B cell (primary cell): ENCODE measurements around the gene CTIF. TPM values are rescaled to one million over a fixed set of nuclear protein-coding genes. Genes with fewer than 3 reads are reported as not detected.

Source experiments
- ATAC-seq: fragments of 200-7000 bp; cut with Tn5 transposase; one replicate; pipeline ENCODE4 v1.10.0; 2021; ENCODE audit warnings: low read depth, mild to moderate bottlenecking, moderate number of reproducible peaks, moderate library complexity
- CTCF ChIA-PET: fragments of 350-600 bp; sonication (Branson Sonifier 250); formaldehyde crosslinking; loops from one replicate; lab custom pipeline; 2021; ENCODE audit warnings: antibody characterized with exemption, inconsistent platforms; lab: Charles Lee
- POLR2A ChIA-PET: fragments of 350-600 bp; sonication (Branson Sonifier 250); formaldehyde crosslinking; loops from one replicate; lab custom pipeline; 2021; ENCODE audit warnings: antibody characterized with exemption; lab: Charles Lee
- DNase-seq: peaks from one replicate; pipeline ENCODE4 v3.0.0; 2013
- H2AFZ ChIP-seq: 2 replicates; pipeline ENCODE4 v1.6.1; 2012; ENCODE audit warnings: mild to moderate bottlenecking, low read depth, low read length; ENCODE audit not compliant: insufficient read depth, poor library complexity, severe bottlenecking
- H3K27ac ChIP-seq, 2 donors: 1 replicate in 1 of 2; 2 replicates in 1 of 2; pipeline ENCODE4 v1.5.1; 2012 to 2013; ENCODE audit warnings: low read length in 2 of 2, mild to moderate bottlenecking in 2 of 2, moderate library complexity in 1 of 2
- H3K27me3 ChIP-seq, 4 experiments: fragments of 200-600 bp in 1 of 4; sonication (generic) in 1 of 4; replicated peaks in 1 of 4; 1 replicate in 2 of 4; 2 replicates in 2 of 4; pipeline versions ENCODE4 v1.6.1 to v1.7.0; 2013 to 2016; ENCODE audit warnings: low read length in 3 of 4, mild to moderate bottlenecking in 2 of 4, mixed read lengths in 1 of 4, moderate library complexity in 1 of 4; ENCODE audit not compliant: insufficient read depth in 4 of 4, control insufficient read depth in 3 of 4; ENCODE audit errors: control extremely low read depth in 1 of 4
- H3K36me3 ChIP-seq, 2 experiments: replicated peaks in 1 of 2; 1 replicate in 1 of 2; 2 replicates in 1 of 2; pipeline versions ENCODE4 v1.6.1 to v1.7.1; 2013; ENCODE audit warnings: low read length in 1 of 2; ENCODE audit not compliant: insufficient read depth in 2 of 2, control insufficient read depth in 1 of 2; ENCODE audit errors: control extremely low read depth in 1 of 2, extremely low read depth in 1 of 2
- H3K4me1 ChIP-seq, 2 donors: fragments of 200-600 bp in 1 of 2; sonication (generic) in 1 of 2; 1 replicate in 1 of 2; 2 replicates in 1 of 2; pipeline versions ENCODE4 v1.5.1 to v1.6.1; 2013 to 2017; ENCODE audit warnings: low read length in 2 of 2; ENCODE audit not compliant: control insufficient read depth in 2 of 2, insufficient read depth in 2 of 2
- H3K4me2 ChIP-seq: replicated peaks from 2 replicates; pipeline ENCODE3; 2012; ENCODE audit warnings: mild to moderate bottlenecking, low read depth, low read length; ENCODE audit not compliant: poor library complexity, severe bottlenecking
- H3K4me3 ChIP-seq, 5 experiments: fragments of 200-600 bp in 1 of 5; sonication (generic) in 1 of 5; 1 replicate in 3 of 5; 2 replicates in 2 of 5; pipeline versions ENCODE4 v1.5.1 to v1.7.0; 2011 to 2016; ENCODE audit warnings: low read length in 4 of 5, mild to moderate bottlenecking in 4 of 5, low read depth in 2 of 5, control low read depth in 1 of 5, moderate library complexity in 1 of 5; ENCODE audit not compliant: insufficient read depth in 1 of 5; ENCODE audit errors: control extremely low read depth in 1 of 5, extremely low read depth in 1 of 5
- H3K79me2 ChIP-seq: fragments of 200-600 bp; sonication (generic); one replicate; pipeline ENCODE4 v1.6.0; 2016; ENCODE audit warnings: low read length; ENCODE audit not compliant: control insufficient read depth, insufficient read depth
- H3K9ac ChIP-seq: fragments of 200-600 bp; sonication (generic); 2 replicates; pipeline ENCODE4 v1.6.1; 2017; ENCODE audit warnings: mild to moderate bottlenecking, low read length, moderate library complexity
- H3K9me3 ChIP-seq, 3 donors: one replicate each; pipeline versions ENCODE4 v1.6.1 to v1.7.1; 2013; ENCODE audit warnings: low read length in 2 of 3; ENCODE audit not compliant: control insufficient read depth in 2 of 3, insufficient read depth in 1 of 3; ENCODE audit errors: control extremely low read depth in 1 of 3
- H4K20me1 ChIP-seq: 2 replicates; pipeline ENCODE4 v1.6.0; 2012; ENCODE audit warnings: mild to moderate bottlenecking, low read length; ENCODE audit not compliant: insufficient read depth, control insufficient read depth, poor library complexity, severe bottlenecking
- H3K27ac Mint-ChIP-seq: one replicate; pipeline ENCODE4 v1.8.0; 2021; ENCODE audit warnings: mixed read lengths
- H3K27me3 Mint-ChIP-seq: one replicate; pipeline ENCODE4 v1.8.0; 2021; ENCODE audit warnings: mixed read lengths
- H3K4me1 Mint-ChIP-seq: one replicate; pipeline ENCODE4 v1.8.0; 2021; ENCODE audit warnings: mixed read lengths
- H3K4me3 Mint-ChIP-seq: one replicate; pipeline ENCODE4 v1.8.0; 2021; ENCODE audit warnings: mixed read lengths
- H3K9me3 Mint-ChIP-seq: one replicate; pipeline ENCODE4 v1.8.0; 2022; ENCODE audit warnings: mixed read lengths; ENCODE audit not compliant: insufficient read depth
- EZH2 ChIP-seq: IDR thresholded peaks from 2 replicates; pipeline ENCODE4 v1.6.1; 2012; ENCODE audit warnings: borderline replicate concordance, low read depth, mild to moderate bottlenecking, moderate library complexity, low read length; ENCODE audit not compliant: insufficient read depth, poor library complexity, severe bottlenecking
- WGBS: methylation state at CpG from one replicate; pipeline ENCODE4 v1.1.5; 2013; ENCODE audit warnings: missing lambda C conversion rate; ENCODE audit not compliant: insufficient coverage; 5-methylcytosine and 5-hydroxymethylcytosine counted together
- intact Hi-C: fragments of 100-400 bp; cut with micrococcal nuclease; formaldehyde crosslinking; loops from one replicate; pipeline ENCODE4 v1.10.0; 2022
- polyA plus RNA-seq: library from polyadenylated mRNA; depleted of rRNA; stranded (reverse); fragments of >200 nt; gene quantifications from 2 replicates; pipeline ENCODE4 v1.2.3, GENCODE V29; 2012
- total RNA-seq, 2 donors: library from RNA; stranded (reverse); fragments of 120-200 nt in 1 of 2; gene quantifications; 1 replicate in 1 of 2; 2 replicates in 1 of 2; pipeline versions ENCODE4 v1.2.3 to v1.2.4, GENCODE V29; 2013 to 2022
- TF ChIP-seq, protein P1 (sequence below): fragments of 200-600 bp; IDR thresholded peaks from one replicate; pipeline ENCODE4 v1.8.0; 2022; ENCODE audit warnings: antibody characterized with exemption, mild to moderate bottlenecking

CTIF gene
- total and polyA plus RNA-seq, 2 donors (not counting 1 experiment from before 2014, with no cell fraction given): 3.6 to 16.2 TPM

DNA sequence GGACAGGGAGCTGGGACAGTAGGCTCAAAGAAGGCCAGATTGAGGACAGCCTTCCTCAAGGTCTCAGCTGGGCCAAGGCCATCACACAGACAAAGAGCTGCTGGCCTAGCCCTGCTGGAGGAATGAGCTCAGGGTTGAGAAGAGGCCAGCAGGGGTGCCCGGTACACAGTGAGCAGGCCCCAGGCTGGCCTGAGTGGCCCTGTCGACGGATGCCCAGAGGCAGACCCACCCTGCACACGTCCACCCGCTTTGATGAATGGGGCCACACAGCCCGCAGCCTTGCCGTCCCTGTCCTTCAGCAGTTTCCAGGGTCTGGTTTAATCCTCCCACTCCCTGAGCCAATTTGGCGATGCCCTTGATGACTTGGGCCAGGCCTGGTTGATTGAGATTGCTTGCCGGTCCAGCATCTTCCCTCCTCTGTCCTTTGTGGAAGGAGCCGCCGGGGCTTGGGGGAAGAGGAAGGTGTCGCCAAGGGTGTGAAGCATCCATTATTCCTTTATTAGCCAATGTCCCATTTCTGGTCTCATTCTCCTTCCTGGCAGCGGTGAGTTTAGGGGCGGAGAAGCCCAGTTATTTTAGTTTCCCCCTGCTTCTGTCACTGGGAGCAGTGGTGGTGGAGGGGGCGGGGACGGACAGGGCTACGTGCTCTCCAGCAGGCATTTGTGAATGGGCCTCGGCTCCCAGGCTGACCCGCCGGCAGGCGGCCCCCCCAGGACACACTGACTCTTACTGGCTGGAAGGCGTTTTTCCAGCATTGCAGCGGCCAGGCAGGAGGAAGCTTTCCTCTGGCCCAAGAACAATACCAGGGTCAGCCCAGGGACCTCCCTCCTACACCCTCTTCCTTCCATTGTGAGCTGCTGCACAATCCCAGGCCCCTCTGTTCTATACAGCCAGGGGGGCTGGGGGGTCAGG lies 141.8 kb downstream of the CTIF start:
- Mint-ChIP-seq H3K27me3 (no peaks in the 10 kb centered on the region), H3K4me1 (no peaks in the 10 kb centered on the region), H3K27ac (no peak overlapping the region), H3K4me3 (no peak overlapping the region), H3K9me3 (no peaks in the 10 kb centered on the region)
- H3K9me3 ChIP-seq: no peaks in the 10 kb centered on the region
- intact Hi-C loops: no loop called here
- no peak overlapping the region for H3K4me2 ChIP-seq
- H3K9ac ChIP-seq: no peak overlapping the region
- POLR2A ChIA-PET: no interaction called here
- no peak overlapping the region for H3K4me3 ChIP-seq
- no peaks in the 10 kb centered on the region for H3K79me2 ChIP-seq
- no peaks in the 10 kb centered on the region for H3K36me3 ChIP-seq
- 98% methylated on average over 18 of the region's 23 CpGs for WGBS
- TF ChIP-seq EZH2: no peak
- TF ChIP-seq, protein P1, sequence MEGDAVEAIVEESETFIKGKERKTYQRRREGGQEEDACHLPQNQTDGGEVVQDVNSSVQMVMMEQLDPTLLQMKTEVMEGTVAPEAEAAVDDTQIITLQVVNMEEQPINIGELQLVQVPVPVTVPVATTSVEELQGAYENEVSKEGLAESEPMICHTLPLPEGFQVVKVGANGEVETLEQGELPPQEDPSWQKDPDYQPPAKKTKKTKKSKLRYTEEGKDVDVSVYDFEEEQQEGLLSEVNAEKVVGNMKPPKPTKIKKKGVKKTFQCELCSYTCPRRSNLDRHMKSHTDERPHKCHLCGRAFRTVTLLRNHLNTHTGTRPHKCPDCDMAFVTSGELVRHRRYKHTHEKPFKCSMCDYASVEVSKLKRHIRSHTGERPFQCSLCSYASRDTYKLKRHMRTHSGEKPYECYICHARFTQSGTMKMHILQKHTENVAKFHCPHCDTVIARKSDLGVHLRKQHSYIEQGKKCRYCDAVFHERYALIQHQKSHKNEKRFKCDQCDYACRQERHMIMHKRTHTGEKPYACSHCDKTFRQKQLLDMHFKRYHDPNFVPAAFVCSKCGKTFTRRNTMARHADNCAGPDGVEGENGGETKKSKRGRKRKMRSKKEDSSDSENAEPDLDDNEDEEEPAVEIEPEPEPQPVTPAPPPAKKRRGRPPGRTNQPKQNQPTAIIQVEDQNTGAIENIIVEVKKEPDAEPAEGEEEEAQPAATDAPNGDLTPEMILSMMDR: no peak
- no peak overlapping the region for H3K27ac ChIP-seq
- H4K20me1 ChIP-seq: no peaks in the 10 kb centered on the region
- peaks cover 0 to 3% of the 10 kb centered on the region in 2 donors for H3K4me1 ChIP-seq
- H3K27me3 ChIP-seq: no peaks in the 10 kb centered on the region
- CTCF ChIA-PET: no interaction called here
- no peak overlapping the region for H2AFZ ChIP-seq
- ATAC-seq (no peak), DNase-seq (no peak)

GRCh38 chr18:48682768-48683167 lies 143.9 kb downstream of the CTIF start:
- 96% methylated on average over 6 of the region's 13 CpGs for WGBS
- H3K4me3 Mint-ChIP-seq: no peak overlapping the region
- no peak overlapping the region for H3K9ac ChIP-seq

More at GRCh38 chr18:48682768-48683167, 143.9 kb downstream of the CTIF start:
- no peak overlapping the region for H3K4me3 ChIP-seq
- H2AFZ ChIP-seq: no peak overlapping the region
- no peaks in the 10 kb centered on the region for H4K20me1 ChIP-seq
- Mint-ChIP-seq H3K9me3 (no peaks in the 10 kb centered on the region), H3K4me1 (no peaks in the 10 kb centered on the region), H3K27me3 (no peaks in the 10 kb centered on the region), H3K27ac (no peak overlapping the region)
- POLR2A ChIA-PET: no interaction called here
- TF ChIP-seq EZH2: no peak
- TF ChIP-seq, protein P1: no peak
- H3K36me3 ChIP-seq: no peaks in the 10 kb centered on the region
- no peaks in the 10 kb centered on the region for H3K79me2 ChIP-seq
- intact Hi-C loops: no loop called here
- H3K27ac ChIP-seq: no peak overlapping the region
- H3K9me3 ChIP-seq: no peaks in the 10 kb centered on the region
- ATAC-seq (no peak), DNase-seq (no peak)
- CTCF ChIA-PET: no interaction called here
- H3K4me2 ChIP-seq: no peak overlapping the region
- no peaks in the 10 kb centered on the region for H3K27me3 ChIP-seq
- H3K4me1 ChIP-seq: no peaks in the 10 kb centered on the region
